GM18951 (cell line): ENCODE results near the gene MACROD2.

ENCODE experiments used
- POLR2A ChIP-seq: IDR thresholded peaks from 4 replicates; pipeline ENCODE4 v1.6.1; 2011; ENCODE audit warnings: mild to moderate bottlenecking; ENCODE audit not compliant: insufficient read length, insufficient read depth; ENCODE audit errors: extremely low read depth
- in situ Hi-C: fragments of 300-500 bp; cut with MboI; formaldehyde crosslinking; loops from one replicate; pipeline ENCODE4 v1.12.0; 2022; ENCODE audit warnings: low sequenced_read_pairs, mixed read lengths, inconsistent platforms; ENCODE audit not compliant: unreplicated experiment

The MACROD2 gene

DNA sequence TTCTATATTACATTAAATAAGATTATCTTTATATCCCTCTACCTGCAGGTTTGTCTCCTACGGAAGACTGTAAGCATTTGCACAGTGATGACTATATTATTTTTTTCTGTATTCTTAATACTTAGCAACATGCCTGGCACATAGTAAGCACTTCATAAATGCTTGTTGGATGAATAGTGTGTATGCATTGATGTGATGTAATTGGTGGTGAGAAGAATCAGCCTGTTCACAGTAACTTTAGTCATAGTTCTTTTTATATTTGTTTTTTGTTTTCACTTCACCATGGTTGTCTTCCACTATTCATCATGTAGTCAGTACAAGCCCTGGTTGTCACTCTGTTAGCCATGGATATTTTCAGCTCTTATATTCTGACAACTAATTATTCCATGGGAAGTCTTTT is 526.1 kb downstream of the MACROD2 start:
- TF ChIP-seq POLR2A = no peak
- in situ Hi-C loops = no loop called here

DNA sequence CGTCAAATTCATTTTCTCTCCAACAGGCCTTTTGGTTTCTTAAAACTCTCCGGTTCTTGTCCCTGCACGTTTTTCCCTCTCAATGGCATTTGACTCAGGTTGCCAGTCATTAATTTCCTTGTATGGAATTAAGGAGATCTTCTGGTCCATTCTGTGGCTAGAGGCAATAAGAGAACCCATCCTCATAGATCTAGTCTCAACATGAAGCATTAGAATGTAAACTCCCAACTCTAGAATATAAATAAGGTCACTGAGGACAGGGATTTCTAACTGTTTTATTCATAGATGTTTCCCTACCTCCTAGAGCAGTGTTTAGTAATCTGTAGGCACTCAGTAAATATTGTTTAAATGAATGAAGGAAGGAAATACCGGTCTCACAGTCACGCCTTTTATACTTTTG is 527.3 kb downstream of the MACROD2 start:
- in situ Hi-C loops = no loop called here
- TF ChIP-seq POLR2A = no peak

DNA sequence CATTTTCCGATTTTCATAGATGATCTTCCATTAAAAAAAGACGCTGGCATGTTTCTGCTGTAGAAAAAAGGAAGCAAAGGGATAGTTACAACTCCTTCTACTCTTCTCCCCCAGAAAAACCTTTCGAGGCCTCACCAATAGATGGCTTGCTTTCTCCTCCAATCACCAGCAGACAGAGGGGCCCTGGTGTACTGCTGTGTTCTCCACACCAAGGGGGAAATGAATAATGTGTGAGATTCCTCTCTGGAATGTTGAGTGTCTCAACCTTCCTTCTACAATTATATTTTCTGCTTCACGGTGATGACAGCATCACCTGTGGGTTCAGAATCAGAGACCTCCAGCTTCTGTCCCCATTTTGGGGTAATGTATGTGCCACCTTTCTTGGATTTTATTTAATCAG is 527.8 kb downstream of the MACROD2 start:
- no peak for TF ChIP-seq POLR2A
- in situ Hi-C loops = no loop called here

DNA sequence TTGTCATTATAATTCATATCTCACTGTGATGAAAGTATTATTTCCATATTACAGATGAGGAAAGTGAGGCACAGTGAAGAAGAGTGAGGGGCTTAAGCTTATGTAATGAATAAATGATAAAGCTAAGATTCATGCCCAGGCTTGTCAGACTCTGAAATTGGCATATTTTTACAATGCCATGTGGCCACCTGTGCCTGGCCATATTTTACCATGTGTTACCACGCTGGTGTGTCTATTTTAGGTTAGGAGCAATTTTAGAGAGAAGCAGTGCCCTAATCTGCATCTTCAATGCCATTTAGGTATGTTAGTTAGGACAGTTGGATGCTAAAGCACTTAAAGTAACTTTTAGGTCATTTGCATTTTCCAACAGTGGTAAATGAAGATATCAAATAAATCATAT is 530.1 kb downstream of the MACROD2 start:
- no peak for TF ChIP-seq POLR2A
- in situ Hi-C loops = no loop called here

DNA sequence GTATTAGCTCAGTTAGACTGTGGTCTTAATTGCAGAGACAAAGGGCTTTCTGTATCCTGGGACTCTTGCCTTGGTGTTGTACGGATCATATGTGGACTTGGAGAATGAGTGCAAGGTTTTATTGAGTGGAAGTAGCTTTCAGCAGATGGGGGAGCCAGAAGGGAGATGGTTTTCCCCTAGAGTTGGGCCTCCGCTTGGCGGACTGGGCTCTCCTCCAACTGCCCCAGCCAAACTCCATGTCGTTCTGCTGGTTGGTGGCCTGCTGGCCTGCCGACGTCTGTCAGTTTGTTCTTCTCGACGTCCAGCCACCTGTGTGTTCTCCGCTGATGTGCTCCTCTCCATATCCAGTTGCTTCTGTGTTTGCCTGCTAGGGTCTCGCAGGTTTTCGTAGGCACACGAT is 531.6 kb downstream of the MACROD2 start:
- in situ Hi-C loops = no loop called here
- no peak for TF ChIP-seq POLR2A

DNA sequence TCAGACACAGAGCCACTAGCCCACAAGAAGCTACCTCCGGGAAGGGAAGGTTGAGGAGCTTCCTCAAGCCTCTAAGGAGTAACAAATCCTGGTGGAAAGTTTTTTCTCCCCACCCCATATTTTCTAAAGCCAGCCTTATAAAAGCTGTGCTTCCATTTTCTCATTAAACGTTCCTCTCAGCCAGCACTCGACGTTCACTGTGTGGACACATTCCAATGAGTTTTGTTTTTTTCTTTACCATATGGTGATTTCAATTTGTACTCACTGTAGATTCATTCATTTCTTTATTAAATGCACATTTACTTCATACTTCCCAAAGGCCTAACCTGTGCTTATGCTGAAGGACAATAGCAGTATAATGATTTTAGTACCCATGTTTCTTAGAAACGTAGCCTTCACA is 536.5 kb downstream of the MACROD2 start:
- no peak for TF ChIP-seq POLR2A
- in situ Hi-C loops = no loop called here

DNA sequence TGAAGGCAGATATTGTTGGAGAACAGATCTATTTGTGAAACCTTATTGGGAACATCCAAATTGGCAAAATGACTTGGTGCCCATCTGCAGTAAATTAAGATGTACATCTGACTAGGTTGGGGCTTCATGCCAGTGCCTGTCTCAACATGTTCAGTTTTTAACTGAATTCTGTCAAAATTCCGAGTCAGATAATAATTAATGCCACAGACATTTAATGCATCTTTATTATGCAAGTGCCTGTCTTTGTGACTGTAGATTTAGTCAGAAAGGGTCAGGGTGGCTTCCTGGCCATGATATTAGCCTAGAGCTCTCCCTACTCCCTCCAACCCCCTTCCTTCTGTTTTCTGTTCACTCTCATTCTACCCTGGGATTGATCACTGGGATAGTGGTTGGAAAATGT is 541.4 kb downstream of the MACROD2 start:
- in situ Hi-C loops = no loop called here

DNA sequence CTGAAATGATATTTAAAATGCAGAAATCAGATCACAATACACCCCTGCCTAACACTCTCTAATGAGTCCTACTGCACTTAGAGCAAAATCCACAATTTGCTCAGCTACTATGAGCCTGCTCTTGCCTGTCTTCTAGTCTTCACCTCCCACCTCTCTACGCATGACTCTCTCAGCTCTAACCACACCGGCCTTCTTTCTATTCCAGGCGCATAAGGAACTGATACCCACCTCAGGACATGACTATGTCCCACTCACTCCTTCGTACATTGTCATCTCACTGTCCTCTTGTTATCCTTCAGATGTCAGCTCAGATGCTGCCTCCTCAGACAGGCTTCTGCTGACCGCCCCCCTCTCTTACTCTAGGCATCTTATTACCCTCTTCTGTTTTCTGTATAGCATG is 543.1 kb downstream of the MACROD2 start:
- no peak for TF ChIP-seq POLR2A
- in situ Hi-C loops = no loop called here

More for the DNA sequence above, 541.4 kb downstream of the MACROD2 start:
- TF ChIP-seq POLR2A = no peak

DNA sequence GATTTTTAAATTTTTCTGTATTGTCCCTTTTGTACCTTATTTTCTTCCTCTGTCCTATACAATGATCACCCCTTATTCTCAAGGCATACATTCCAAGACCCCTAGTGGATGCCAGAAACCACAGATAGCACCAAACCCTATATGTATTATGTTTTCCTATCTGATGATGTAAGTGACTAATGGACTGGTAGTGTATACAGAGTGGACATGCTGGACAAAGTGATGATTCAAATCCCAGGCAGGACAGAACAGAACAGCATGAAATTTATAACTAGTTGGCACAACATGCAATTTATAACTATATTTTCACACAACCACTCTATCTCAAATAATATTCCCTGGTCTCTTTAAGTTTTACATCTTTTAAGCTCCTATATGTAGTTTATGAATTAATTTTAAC is 547.7 kb downstream of the MACROD2 start:
- in situ Hi-C loops = no loop called here

DNA sequence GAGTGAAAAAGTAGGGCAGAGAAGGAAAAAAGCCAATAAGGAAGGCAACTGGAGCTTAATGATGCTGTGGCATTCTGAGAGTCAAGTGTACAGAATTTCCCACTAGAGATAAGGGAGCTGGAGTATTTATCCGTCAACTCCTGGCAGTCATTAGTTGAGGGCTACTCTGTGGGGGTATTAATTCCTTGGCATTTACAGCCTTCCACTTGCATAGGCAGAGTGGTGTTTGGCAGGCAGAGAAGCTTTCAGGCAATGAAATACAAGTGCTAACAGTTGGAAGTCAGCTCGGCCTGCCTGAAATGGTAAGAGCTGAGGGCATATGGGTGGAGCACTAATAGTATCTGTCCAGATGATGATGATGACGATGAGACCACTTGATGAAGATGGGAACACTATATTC is 549.4 kb downstream of the MACROD2 start:
- in situ Hi-C loops = no loop called here
- TF ChIP-seq POLR2A = no peak

More for the DNA sequence above, 547.7 kb downstream of the MACROD2 start:
- TF ChIP-seq POLR2A = no peak

DNA sequence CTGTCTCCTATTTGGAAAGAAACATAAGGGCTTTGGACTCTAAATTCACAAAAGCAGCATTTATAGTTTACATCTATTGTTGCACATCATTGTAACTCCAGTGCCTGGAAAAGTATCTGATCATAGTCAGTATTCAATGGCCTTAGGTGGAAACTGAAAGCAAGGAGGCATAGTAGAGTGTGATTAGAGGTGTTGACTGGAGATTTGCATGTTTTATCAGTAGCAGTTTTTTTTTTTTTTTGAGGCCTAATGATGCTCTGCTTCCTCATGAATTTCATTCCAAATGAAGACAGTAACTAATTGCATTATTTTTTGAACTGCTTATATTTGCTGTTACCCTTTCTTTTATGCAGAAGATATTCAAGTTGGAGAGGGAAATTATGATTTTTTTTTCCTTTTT is 555.3 kb downstream of the MACROD2 start:
- no peak for TF ChIP-seq POLR2A
- in situ Hi-C loops = no loop called here

DNA sequence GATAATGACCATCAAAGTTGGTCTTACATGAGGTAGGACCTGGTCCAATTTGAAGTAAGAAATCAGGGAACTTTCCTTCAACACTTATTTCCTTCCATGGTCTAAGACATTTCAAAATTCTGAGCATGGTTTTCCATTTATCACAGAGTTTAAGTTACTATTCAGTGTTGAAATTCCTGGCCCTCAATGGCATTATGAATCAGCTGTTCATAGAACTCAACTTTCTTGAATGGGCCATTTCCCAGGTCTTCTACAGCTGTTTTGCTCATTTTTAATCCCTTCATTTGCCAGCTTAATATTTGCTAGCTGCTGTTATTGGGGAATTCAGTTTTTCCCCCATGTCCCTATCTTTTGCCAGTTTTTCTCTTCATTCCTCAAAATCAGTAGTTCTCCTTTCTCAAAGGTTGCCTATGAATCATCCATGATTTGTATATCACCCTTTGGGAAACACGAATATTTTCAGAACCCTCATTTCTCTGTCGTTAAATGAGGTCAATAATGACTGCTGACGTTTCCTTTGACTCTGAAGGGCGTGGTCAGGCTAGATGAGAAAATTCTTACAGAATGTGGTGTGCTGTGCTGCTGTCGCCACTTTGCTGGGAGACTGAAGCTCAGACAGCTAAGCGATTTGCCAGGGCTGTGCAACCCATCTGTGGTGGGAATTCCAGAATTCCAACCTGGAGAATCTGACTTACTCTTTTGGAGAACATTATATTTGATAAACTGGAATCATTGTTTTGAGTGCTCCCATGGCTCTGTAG is 558.6 kb downstream of the MACROD2 start:
- no peak for TF ChIP-seq POLR2A
- in situ Hi-C loops = no loop called here

DNA sequence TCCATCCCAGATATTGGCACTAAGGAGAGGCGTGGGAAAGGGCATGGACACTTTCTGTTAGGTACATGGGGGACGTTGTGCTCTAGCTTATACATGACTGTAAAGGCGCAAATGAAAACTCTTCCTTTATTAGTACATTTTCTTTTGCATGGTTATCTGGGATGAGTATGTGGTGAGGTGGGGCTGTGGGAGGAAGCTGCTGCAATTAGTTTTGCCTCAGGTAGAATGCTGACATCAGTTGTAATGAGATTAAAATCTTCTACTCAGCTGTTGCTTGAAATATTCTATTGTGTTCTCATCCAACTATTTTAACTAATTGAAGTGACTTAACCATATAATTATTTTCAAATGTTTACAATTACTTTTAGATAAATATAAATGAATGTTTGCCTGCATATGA is 560.4 kb downstream of the MACROD2 start:
- no peak for TF ChIP-seq POLR2A
- in situ Hi-C loops = no loop called here

DNA sequence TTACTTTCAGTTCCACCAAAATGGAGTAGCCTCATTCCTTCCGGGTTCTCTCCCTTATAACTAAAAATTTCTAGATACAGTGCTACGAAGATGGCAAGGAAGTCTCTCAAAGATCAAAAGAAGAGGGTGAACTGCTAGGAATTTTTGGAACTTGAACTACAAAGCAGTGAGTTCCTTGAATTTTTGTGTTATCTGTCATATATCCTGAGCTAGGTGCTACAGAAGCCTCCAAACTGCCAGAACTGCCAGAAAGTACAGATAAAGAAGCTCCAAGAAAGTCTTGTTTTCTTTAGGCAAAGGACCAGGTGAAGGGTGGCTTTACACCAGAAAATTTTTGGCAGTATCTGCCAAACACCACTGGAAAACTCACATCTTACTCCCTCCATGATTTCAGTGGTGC is 560.9 kb downstream of the MACROD2 start:
- TF ChIP-seq POLR2A = no peak
- in situ Hi-C loops = no loop called here

DNA sequence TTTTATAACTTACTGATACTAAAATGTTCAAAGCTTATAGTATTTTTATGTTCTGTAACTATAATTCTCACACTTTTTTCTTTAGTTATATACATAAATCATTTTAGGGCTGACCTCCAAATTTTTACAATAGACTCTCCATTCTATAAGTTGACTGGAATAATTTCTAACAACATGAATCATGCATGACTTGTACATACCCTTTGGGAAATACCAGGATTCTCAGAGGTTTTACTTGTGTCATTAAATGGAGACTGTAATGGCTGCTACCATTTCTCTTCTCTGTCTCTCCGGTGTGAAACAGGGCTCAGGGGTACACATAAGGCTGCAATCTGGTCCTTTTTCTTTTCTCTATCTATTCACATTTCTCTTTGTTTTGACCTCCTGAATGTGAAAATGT is 564.3 kb downstream of the MACROD2 start:
- in situ Hi-C loops = no loop called here

More for the DNA sequence above, 564.3 kb downstream of the MACROD2 start:
- TF ChIP-seq POLR2A = no peak
